HL-60 (cell line): ENCODE measurements around the gene LIG1.

ENCODE experiments used
- DNase-seq, 2 experiments: peaks; one replicate each; pipeline ENCODE4 v3.0.0-alpha.2; 2010 to 2020; ENCODE audit warnings: low read depth in 1 of 2, low spot score in 1 of 2
- H3K27ac ChIP-seq: fragments of 250-450 bp; sonication (Bioruptor Pico); replicated peaks from 2 replicates; pipeline ENCODE4 v1.5.1; 2020; ENCODE audit warnings: mild to moderate bottlenecking, moderate library complexity
- H3K27me3 ChIP-seq: fragments of 250-450 bp; sonication (Bioruptor Pico); 2 replicates; pipeline ENCODE4 v1.5.1; 2021; ENCODE audit warnings: mild to moderate bottlenecking, moderate library complexity; ENCODE audit not compliant: insufficient read depth, poor library complexity, severe bottlenecking
- H3K4me3 ChIP-seq: replicated peaks from 2 replicates; pipeline ENCODE4 v1.5.1; 2011; ENCODE audit warnings: mild to moderate bottlenecking, control low read depth, low read length; ENCODE audit not compliant: insufficient read depth
- CTCF ChIP-seq: IDR thresholded peaks from one replicate; pipeline ENCODE4 v1.5.1; 2011; ENCODE audit warnings: low read length, control low read depth, inconsistent platforms; ENCODE audit not compliant: insufficient read depth
- GABPA ChIP-seq: IDR thresholded peaks from 2 replicates; pipeline ENCODE4 v1.6.1; 2012; ENCODE audit warnings: low read depth
- POLR2AphosphoS5 ChIP-seq: IDR thresholded peaks from 2 replicates; pipeline ENCODE4 v1.6.1; 2012; ENCODE audit warnings: low read depth
- SPI1 ChIP-seq: IDR thresholded peaks from 2 replicates; pipeline ENCODE4 v1.6.1; 2012; ENCODE audit warnings: low read depth, mild to moderate bottlenecking, borderline replicate concordance
- TF ChIP-seq, protein P1 (sequence below): IDR thresholded peaks from 2 replicates; pipeline ENCODE4 v1.6.1; 2012; ENCODE audit warnings: low read depth; ENCODE audit not compliant: insufficient replicate concordance

Gene LIG1

DNA sequence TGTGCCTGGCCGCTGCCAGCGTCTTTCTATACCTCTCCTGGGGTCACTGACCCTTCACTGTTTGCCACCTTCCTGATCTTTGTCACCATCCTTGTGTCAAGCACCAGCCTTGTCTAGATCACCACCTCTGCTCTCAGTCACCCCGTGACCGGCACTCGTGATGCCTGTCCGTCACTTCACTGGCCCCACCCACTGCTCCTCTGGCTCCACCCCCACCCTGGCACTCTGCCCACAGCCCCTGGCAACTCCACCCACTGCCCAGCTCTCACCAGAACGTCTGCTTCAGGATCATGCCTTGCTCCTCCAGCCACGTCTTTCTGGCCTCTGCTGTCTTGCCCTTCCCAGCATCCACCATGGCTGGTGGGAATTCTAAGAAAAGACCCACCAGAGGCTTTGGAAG is 34.7 kb downstream of the LIG1 start:
- Histone ChIP-seq H3K27ac (no peak overlapping the region), H3K4me3 (no peak overlapping the region), H3K27me3 (no peaks in the 10 kb centered on the region)
- DNase-seq = no peak
- TF ChIP-seq POLR2AphosphoS5 = no peak
- TF ChIP-seq CTCF = no peak
- TF ChIP-seq SPI1 = no peak
- no peak for TF ChIP-seq GABPA
- TF ChIP-seq, protein P1, sequence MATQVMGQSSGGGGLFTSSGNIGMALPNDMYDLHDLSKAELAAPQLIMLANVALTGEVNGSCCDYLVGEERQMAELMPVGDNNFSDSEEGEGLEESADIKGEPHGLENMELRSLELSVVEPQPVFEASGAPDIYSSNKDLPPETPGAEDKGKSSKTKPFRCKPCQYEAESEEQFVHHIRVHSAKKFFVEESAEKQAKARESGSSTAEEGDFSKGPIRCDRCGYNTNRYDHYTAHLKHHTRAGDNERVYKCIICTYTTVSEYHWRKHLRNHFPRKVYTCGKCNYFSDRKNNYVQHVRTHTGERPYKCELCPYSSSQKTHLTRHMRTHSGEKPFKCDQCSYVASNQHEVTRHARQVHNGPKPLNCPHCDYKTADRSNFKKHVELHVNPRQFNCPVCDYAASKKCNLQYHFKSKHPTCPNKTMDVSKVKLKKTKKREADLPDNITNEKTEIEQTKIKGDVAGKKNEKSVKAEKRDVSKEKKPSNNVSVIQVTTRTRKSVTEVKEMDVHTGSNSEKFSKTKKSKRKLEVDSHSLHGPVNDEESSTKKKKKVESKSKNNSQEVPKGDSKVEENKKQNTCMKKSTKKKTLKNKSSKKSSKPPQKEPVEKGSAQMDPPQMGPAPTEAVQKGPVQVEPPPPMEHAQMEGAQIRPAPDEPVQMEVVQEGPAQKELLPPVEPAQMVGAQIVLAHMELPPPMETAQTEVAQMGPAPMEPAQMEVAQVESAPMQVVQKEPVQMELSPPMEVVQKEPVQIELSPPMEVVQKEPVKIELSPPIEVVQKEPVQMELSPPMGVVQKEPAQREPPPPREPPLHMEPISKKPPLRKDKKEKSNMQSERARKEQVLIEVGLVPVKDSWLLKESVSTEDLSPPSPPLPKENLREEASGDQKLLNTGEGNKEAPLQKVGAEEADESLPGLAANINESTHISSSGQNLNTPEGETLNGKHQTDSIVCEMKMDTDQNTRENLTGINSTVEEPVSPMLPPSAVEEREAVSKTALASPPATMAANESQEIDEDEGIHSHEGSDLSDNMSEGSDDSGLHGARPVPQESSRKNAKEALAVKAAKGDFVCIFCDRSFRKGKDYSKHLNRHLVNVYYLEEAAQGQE = no peak

- TF ChIP-seq CTCF = no peak
- no peak for TF ChIP-seq POLR2AphosphoS5
- TF ChIP-seq SPI1 = no peak
- TF ChIP-seq, protein P1 = no peak
- no peak for TF ChIP-seq GABPA
- no peak overlapping the region for H3K4me3 ChIP-seq
- H3K27ac ChIP-seq = no peak overlapping the region
- H3K27me3 ChIP-seq = no peaks in the 10 kb centered on the region
- DNase-seq = no peak
These were observed 37.0 kb downstream of the LIG1 start for GRCh38 chr19:48133094-48133493.

- Histone ChIP-seq H3K27ac (no peak overlapping the region), H3K27me3 (no peaks in the 10 kb centered on the region), H3K4me3 (no peak overlapping the region)
- TF ChIP-seq SPI1 (no peak), POLR2AphosphoS5 (no peak), CTCF (no peak), GABPA (no peak)
- TF ChIP-seq, protein P1 = no peak
- DNase-seq = no peak
These were observed 42.6 kb downstream of the LIG1 start for GRCh38 chr19:48127561-48127960.
